HCT116 (cell line): ENCODE measurements around the gene ZNF91. TPM values are rescaled to one million over a fixed set of nuclear protein-coding genes. Genes with fewer than 3 reads are reported as not detected.

Experiments used
- ATAC-seq: fragments of 200-7000 bp; cut with Tn5 transposase; 2 replicates; pipeline ENCODE4 v1.9.1; 2020; ENCODE audit warnings: mild to moderate bottlenecking, moderate library complexity
- BruUV-seq: library from RNA; stranded (reverse); fragments of 400-500 nt; replicated peaks from 2 replicates; lab custom pipeline; 2021; lab: Mats Ljungman, UMichigan
- CTCF ChIA-PET: fragments of 300-600 bp; sonication (Branson Sonifier 250); formaldehyde crosslinking; loops from one replicate; lab custom pipeline; 2021; ENCODE audit warnings: antibody characterized with exemption; lab: Charles Lee
- POLR2A ChIA-PET: fragments of 300-600, 350-600 bp; sonication (Branson Sonifier 250); formaldehyde crosslinking; loops from one replicate; lab custom pipeline; 2021; ENCODE audit warnings: antibody characterized with exemption; lab: Charles Lee
- RAD21 ChIA-PET, 2 experiments: fragments of 300-600 bp; sonication (Branson Sonifier 250); formaldehyde crosslinking; loops; one replicate each; lab custom pipeline; 2023; ENCODE audit warnings: low total read pairs in 2 of 2; ENCODE audit not compliant: uncharacterized antibody in 2 of 2, unreplicated experiment in 2 of 2, low non-redundant PET in 1 of 2; lab: Charles Lee
- DNase-seq: peaks from one replicate; pipeline ENCODE4 v3.0.0-alpha.2; 2010; ENCODE audit warnings: low read depth, low spot score
- H2AFZ ChIP-seq: fragments of 200-600 bp; shearing (Covaris generic), sonication (generic); 2 replicates; pipeline ENCODE4 v1.6.1; 2017; ENCODE audit warnings: low read depth, mixed run types, mixed read lengths, antibody characterized with exemption, low read length; ENCODE audit not compliant: poor library complexity, severe bottlenecking
- H3K27ac ChIP-seq: 2 replicates; pipeline ENCODE4 v1.5.1; 2012; ENCODE audit warnings: low read depth, low read length
- H3K27me3 ChIP-seq: fragments of 200-600 bp; sonication (generic); 2 replicates; pipeline ENCODE4 v1.6.1; 2016; ENCODE audit warnings: mixed run types, low read length, mixed read lengths; ENCODE audit not compliant: insufficient read depth
- H3K36me3 ChIP-seq, 2 experiments: fragments of 200-500 bp in 1 of 2; fragments of 200-600 bp in 1 of 2; sonication (Bioruptor generic) in 1 of 2; sonication (generic) in 1 of 2; 2 replicates each; pipeline versions ENCODE4 v1.5.1 to v1.6.1; 2014 to 2016; ENCODE audit warnings: low read length in 2 of 2, inconsistent platforms in 1 of 2, mixed read lengths in 1 of 2, mixed run types in 1 of 2; ENCODE audit not compliant: insufficient read depth in 2 of 2, control insufficient read depth in 1 of 2
- H3K4me1 ChIP-seq, 2 experiments: fragments of 200-600 bp in 1 of 2; sonication (generic) in 1 of 2; 2 replicates each; pipeline versions ENCODE4 v1.5.1 to v1.6.1; 2012 to 2017; ENCODE audit warnings: low read length in 2 of 2, inconsistent platforms in 1 of 2, mild to moderate bottlenecking in 1 of 2, mixed read lengths in 1 of 2, mixed run types in 1 of 2, moderate library complexity in 1 of 2; ENCODE audit not compliant: insufficient read depth in 2 of 2, control insufficient read depth in 1 of 2
- H3K4me2 ChIP-seq: fragments of 200-600 bp; sonication (generic); 2 replicates; pipeline ENCODE4 v1.6.1; 2017; ENCODE audit warnings: mixed run types, low read length, mixed read lengths
- H3K4me3 ChIP-seq, 2 experiments: fragments of 200-600 bp in 1 of 2; sonication (generic) in 1 of 2; replicated peaks in 1 of 2; 2 replicates each; pipeline ENCODE4 v1.5.1; 2011 to 2016; ENCODE audit warnings: low read length in 2 of 2, control low read depth in 1 of 2, low read depth in 1 of 2, mild to moderate bottlenecking in 1 of 2, mixed read lengths in 1 of 2, mixed run types in 1 of 2
- H3K79me2 ChIP-seq: fragments of 200-600 bp; sonication (generic); 2 replicates; pipeline ENCODE4 v1.6.1; 2017; ENCODE audit warnings: mild to moderate bottlenecking, mixed run types, low read length, moderate library complexity, mixed read lengths; ENCODE audit not compliant: insufficient read depth
- H3K9ac ChIP-seq: fragments of 200-600 bp; sonication (generic); 2 replicates; pipeline ENCODE4 v1.6.1; 2016; ENCODE audit warnings: low read length, mixed read lengths
- H3K9me2 ChIP-seq: fragments of 200-600 bp; sonication (generic), shearing (Covaris generic); 2 replicates; pipeline ENCODE4 v1.6.1; 2017; ENCODE audit warnings: mixed run types, mild to moderate bottlenecking, moderate library complexity; ENCODE audit not compliant: insufficient read depth
- H3K9me3 ChIP-seq, 2 experiments: fragments of 200-500 bp in 1 of 2; fragments of 200-600 bp in 1 of 2; sonication (Bioruptor generic) in 1 of 2; sonication (generic) in 1 of 2; 2 replicates each; pipeline ENCODE4 v1.6.1; 2014 to 2017; ENCODE audit warnings: low read length in 2 of 2, mixed read lengths in 2 of 2, inconsistent platforms in 1 of 2, low read depth in 1 of 2, mild to moderate bottlenecking in 1 of 2, mixed run types in 1 of 2, moderate library complexity in 1 of 2; ENCODE audit not compliant: control insufficient read depth in 1 of 2, insufficient read depth in 1 of 2
- H4K20me1 ChIP-seq: fragments of 200-600 bp; sonication (generic), shearing (Covaris generic); 2 replicates; pipeline ENCODE4 v1.6.1; 2017; ENCODE audit warnings: mixed run types, mild to moderate bottlenecking, moderate library complexity; ENCODE audit not compliant: insufficient read depth
- ATF3 ChIP-seq: IDR thresholded peaks from 2 replicates; pipeline ENCODE4 v1.6.1; 2012
- CBX3 ChIP-seq: IDR thresholded peaks from 2 replicates; pipeline ENCODE4 v1.6.1; 2012; ENCODE audit warnings: low read depth
- EZH2 ChIP-seq: fragments of 200-600 bp; sonication (generic); IDR thresholded peaks from 2 replicates; pipeline ENCODE4 v1.6.1; 2017; ENCODE audit warnings: antibody characterized with exemption, mixed run types
- FOSL1 ChIP-seq: IDR thresholded peaks from 2 replicates; pipeline ENCODE4 v1.6.1; 2012; ENCODE audit warnings: low read depth
- JUND ChIP-seq: IDR thresholded peaks from 2 replicates; pipeline ENCODE4 v1.6.1; 2012
- POLR2A ChIP-seq: IDR thresholded peaks from 2 replicates; pipeline ENCODE4 v1.7.0; 2011; ENCODE audit warnings: borderline replicate concordance; ENCODE audit not compliant: insufficient read depth, insufficient read length; ENCODE audit errors: extremely low read depth
- SP1 ChIP-seq: IDR thresholded peaks from 2 replicates; pipeline ENCODE4 v1.6.1; 2012; ENCODE audit warnings: low read depth
- SRF ChIP-seq: IDR thresholded peaks from 2 replicates; pipeline ENCODE4 v1.6.1; 2012; ENCODE audit warnings: low read depth
- TCF7L2 ChIP-seq: IDR thresholded peaks from 2 replicates; pipeline ENCODE4 v1.7.0; 2011; ENCODE audit warnings: borderline replicate concordance, inconsistent platforms; ENCODE audit not compliant: insufficient read depth, insufficient read length; ENCODE audit errors: extremely low read depth
- YY1 ChIP-seq: IDR thresholded peaks from 2 replicates; pipeline ENCODE4 v1.6.1; 2011; ENCODE audit warnings: low read length, low read depth, moderate library complexity, mild to moderate bottlenecking; ENCODE audit not compliant: insufficient replicate concordance; ENCODE audit errors: extremely low read depth
- ZFX ChIP-seq: fragments of 450-650 bp; IDR thresholded peaks from 2 replicates; pipeline ENCODE4 v1.6.1; 2017
- ZNF274 ChIP-seq: fragments of 200-500 bp; sonication (Bioruptor generic); IDR thresholded peaks from 2 replicates; pipeline ENCODE4 v1.6.1; 2014; ENCODE audit warnings: mild to moderate bottlenecking, low read depth, low read length, inconsistent platforms
- intact Hi-C: fragments of 100-400 bp; cut with micrococcal nuclease; formaldehyde crosslinking; loops from 2 replicates; pipeline ENCODE4 v1.10.0; 2022
- total RNA-seq: library from RNA; stranded (reverse); gene quantifications from one replicate; pipeline ENCODE4 v1.2.1, GENCODE V29; 2021; ENCODE audit not compliant: unreplicated experiment
- TF ChIP-seq, protein P1 (sequence below): IDR thresholded peaks from 2 replicates; pipeline ENCODE4 v1.6.1; 2012
- TF ChIP-seq, protein P2 (sequence below), 3 experiments: fragments of 200-600 bp in 1 of 3; sonication (generic) in 1 of 3; IDR thresholded peaks in 2 of 3; conservative IDR thresholded peaks in 1 of 3; 2 replicates each; pipeline ENCODE4 v1.5.1; 2012 to 2017; ENCODE audit warnings: low read depth in 2 of 3, low read length in 2 of 3, antibody characterized with exemption in 1 of 3, borderline replicate concordance in 1 of 3, control low read depth in 1 of 3, mild to moderate bottlenecking in 1 of 3, mixed read lengths in 1 of 3, mixed run types in 1 of 3, moderate library complexity in 1 of 3; ENCODE audit not compliant: insufficient read depth in 1 of 3

ZNF91 gene
- total RNA-seq, 1 experiment from 2014 or later: 12.3 TPM

GRCh38 chr19:23313196-23313595 lies 82.1 kb downstream of the ZNF91 start:
- POLR2A ChIA-PET: no interaction called here
- BruUV-seq: no TSS peak
- TF ChIP-seq YY1 (no peak), POLR2A (no peak), TCF7L2 (no peak), SP1 (no peak), JUND (no peak)
- Histone ChIP-seq H3K4me3 (no peak overlapping the region), H3K9me3 (peaks cover 0 to 23% of the 10 kb centered on the region in 2 experiments; a peak in 2 of 4 replicates), H2AFZ (no peak overlapping the region), H3K4me2 (no peak overlapping the region), H3K27me3 (no peaks in the 10 kb centered on the region), H3K36me3 (no peaks in the 10 kb centered on the region), H3K9me2 (no peaks in the 10 kb centered on the region), H3K79me2 (no peaks in the 10 kb centered on the region), H3K4me1 (no peaks in the 10 kb centered on the region), H3K9ac (no peak overlapping the region), H3K27ac (no peak overlapping the region), H4K20me1 (no peaks in the 10 kb centered on the region)
- RAD21 ChIA-PET: no interaction called here
- CTCF ChIA-PET: no interaction called here
- DNase-seq: no peak
- intact Hi-C loops: no loop called here
- ATAC-seq: no peak

DNA sequence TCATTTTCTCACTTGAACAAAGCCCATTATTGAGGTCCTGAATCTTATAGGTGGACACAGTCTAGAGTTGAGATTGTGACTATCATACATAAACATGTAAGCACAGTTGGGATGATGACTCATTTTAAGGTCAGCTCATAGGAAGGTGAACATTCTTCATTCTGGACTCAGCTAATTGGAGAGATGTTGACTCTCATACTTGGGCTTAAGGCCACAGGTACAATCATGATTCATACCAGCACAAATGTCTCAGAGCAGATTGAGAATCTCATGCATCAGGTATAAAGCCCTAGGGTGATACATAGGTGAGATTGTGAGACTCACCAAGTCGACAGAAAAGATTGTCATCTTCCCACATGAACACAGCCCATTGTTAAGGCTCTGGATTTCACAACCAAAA lies 82.8 kb downstream of the ZNF91 start:
- no peaks in the 10 kb centered on the region for H3K9me2 ChIP-seq
- intact Hi-C loops: no loop called here
- H3K36me3 ChIP-seq: no peaks in the 10 kb centered on the region
- peaks cover 0 to 26% of the 10 kb centered on the region in 2 experiments; a peak in 2 of 4 replicates for H3K9me3 ChIP-seq
- H3K27me3 ChIP-seq: no peaks in the 10 kb centered on the region
- no peaks in the 10 kb centered on the region for H3K79me2 ChIP-seq
- H4K20me1 ChIP-seq: no peaks in the 10 kb centered on the region
- BruUV-seq: no TSS peak
- no peak for DNase-seq
- no peak overlapping the region for H3K9ac ChIP-seq
- ChIA-PET POLR2A (no interaction called here), RAD21 (no interaction called here), CTCF (no interaction called here)
- H3K4me3 ChIP-seq: no peak overlapping the region
- no peak overlapping the region for H2AFZ ChIP-seq
- TF ChIP-seq FOSL1: no peak
- TF ChIP-seq, protein P1, sequence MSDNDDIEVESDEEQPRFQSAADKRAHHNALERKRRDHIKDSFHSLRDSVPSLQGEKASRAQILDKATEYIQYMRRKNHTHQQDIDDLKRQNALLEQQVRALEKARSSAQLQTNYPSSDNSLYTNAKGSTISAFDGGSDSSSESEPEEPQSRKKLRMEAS: no peak
- TF ChIP-seq CBX3: no peak
- TF ChIP-seq, protein P2, sequence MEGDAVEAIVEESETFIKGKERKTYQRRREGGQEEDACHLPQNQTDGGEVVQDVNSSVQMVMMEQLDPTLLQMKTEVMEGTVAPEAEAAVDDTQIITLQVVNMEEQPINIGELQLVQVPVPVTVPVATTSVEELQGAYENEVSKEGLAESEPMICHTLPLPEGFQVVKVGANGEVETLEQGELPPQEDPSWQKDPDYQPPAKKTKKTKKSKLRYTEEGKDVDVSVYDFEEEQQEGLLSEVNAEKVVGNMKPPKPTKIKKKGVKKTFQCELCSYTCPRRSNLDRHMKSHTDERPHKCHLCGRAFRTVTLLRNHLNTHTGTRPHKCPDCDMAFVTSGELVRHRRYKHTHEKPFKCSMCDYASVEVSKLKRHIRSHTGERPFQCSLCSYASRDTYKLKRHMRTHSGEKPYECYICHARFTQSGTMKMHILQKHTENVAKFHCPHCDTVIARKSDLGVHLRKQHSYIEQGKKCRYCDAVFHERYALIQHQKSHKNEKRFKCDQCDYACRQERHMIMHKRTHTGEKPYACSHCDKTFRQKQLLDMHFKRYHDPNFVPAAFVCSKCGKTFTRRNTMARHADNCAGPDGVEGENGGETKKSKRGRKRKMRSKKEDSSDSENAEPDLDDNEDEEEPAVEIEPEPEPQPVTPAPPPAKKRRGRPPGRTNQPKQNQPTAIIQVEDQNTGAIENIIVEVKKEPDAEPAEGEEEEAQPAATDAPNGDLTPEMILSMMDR (IDR thresholded peaks at IDR 0.05 in 2 of 3, conservative IDR thresholded peaks at IDR 0.05 in 1 of 3; ENCODE audit: borderline replicate concordance in 1 of 3, insufficient read depth in 1 of 3, low read depth in 2 of 3, low read length in 2 of 3): no peak
- no peak for TF ChIP-seq TCF7L2
- TF ChIP-seq EZH2: no peak
- no peak for TF ChIP-seq SRF
- TF ChIP-seq ZNF274: no peak
- TF ChIP-seq ATF3: no peak
- no peak for TF ChIP-seq ZFX
- TF ChIP-seq YY1: no peak
- no peak for TF ChIP-seq POLR2A
- no peaks in the 10 kb centered on the region for H3K4me1 ChIP-seq
- ATAC-seq: no peak
- no peak overlapping the region for H3K4me2 ChIP-seq
- no peak overlapping the region for H3K27ac ChIP-seq
